GM19025 (cell line): Measurements from ENCODE around the gene CCDC13.

Experiments used
- ATAC-seq: cut with Tn5 transposase; IDR thresholded peaks from one replicate; pipeline ENCODE4 v1.9.1; 2021; ENCODE audit warnings: mild to moderate bottlenecking, low read depth, moderate library complexity; ENCODE audit not compliant: unreplicated experiment

The CCDC13 gene

GRCh38 chr3:42799376-42799775 lies 26.3 kb upstream of the CCDC13 start:
- ATAC-seq: no peak

DNA sequence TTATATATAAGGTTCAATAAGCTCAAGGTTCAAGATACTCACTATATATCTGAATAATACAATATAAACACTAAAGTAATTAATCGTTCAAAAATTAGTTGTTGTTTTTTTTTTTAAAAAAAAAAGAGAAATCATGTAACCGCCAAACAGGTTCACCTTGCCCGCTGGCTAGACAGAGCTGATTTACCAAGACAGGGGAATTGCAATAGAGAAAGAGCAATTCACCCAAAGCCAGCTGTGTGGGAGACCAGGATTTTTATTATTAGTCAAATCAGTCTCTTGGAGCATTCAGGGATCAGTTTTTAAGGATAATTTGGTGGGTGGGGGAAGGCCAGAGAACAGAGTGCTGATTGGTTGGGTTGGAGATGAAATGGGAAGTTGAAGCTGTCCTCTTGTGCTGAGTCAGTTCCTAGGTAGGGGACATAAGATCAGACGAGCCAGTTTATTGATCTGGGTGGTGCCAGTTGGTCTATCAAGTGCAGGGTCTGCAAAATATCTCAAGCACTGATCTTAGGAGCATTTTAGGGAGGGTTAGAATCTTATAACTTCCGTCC lies 23.4 kb upstream of the CCDC13 start:
- no peak for ATAC-seq

DNA sequence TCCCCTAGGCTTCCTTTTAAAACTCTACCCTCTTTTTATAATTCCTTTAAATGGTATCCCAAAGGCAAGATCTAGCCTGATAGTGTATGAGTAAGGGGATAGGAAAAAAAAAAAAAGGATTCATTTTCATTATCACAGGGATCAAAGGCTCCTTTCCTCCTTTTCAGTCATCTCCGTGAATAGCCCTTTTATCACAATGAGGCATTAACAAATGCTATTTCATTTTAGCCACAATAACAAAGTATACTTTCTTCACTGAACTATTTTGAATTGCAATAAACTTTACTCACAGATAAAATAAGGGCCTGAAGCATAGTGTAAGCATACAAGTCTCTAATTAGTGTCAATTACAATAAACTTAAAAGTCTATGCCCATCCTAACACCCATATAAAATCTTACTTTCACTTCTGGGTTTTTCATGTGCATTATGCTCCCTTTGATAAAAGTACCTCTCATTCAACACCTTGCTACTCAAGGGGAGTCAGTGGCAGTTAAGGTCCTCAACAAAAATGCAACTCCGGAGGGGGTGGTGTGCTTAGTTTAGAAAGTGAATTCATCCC lies 22.6 kb upstream of the CCDC13 start:
- no peak for ATAC-seq

DNA sequence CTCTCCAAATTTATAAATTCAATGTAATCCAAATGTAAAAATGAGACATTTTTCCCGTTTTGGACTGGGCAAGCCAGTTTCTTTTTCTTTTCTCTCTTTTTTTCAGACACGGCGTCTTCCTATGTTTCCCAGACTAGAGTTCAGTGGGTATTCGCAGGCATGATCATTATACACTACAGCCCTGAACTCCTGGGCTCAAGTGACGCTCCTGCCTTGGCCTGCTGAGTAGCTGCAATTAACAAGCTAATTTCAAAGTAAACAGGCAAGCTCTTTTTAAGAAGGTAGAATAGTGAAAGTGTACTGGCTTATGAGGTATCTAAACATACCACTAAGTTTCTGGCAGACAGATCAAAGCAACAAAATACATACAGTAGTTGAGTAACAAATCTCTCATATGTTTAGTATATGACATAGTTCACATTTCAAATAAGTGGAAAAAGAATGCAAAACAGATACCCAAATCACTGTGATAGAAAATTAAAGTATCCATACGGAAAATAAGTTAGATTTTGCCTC lies 17.7 kb upstream of the CCDC13 start:
- no peak for ATAC-seq

DNA sequence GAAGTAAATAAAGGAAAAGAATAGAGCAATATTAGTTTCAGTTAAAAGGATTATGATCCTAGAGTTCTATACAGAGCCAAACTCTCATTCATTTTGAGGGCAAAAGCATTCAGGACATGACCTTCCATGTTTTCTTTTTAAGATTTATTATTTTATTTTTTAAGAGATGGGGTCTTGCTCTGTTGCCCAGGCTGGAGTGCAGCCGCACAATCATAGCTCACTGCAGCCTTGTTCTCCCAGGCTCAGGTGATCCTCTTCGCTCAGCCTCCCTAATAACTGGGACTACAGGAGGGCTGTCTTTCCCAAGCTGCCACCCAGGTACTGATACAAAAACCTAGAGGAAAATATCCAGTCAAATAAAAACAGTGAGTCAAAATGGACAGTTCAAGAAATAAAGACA lies 13.6 kb upstream of the CCDC13 start:
- no peak for ATAC-seq

DNA sequence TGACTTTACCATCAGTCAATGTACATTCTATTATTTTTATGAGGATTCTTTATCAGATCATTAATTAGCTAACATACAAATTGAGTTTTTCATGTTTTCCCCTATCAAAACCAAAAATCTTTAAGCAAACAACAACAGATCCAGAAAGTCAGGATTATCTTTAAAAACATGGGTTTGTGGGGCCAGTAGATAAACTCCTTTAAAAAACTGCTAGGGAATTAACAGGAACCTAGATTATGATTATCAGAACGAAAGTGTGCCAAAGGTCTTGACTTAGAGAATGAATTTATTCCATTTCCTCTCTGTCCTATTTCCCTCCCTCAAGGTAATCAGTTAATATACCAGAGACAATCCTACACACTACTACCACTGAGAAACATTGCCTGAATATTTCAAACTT lies 13.2 kb upstream of the CCDC13 start:
- no peak for ATAC-seq

GRCh38 chr3:42780892-42781700 lies 8.0 kb upstream of the CCDC13 start:
- ATAC-seq: no peak

DNA sequence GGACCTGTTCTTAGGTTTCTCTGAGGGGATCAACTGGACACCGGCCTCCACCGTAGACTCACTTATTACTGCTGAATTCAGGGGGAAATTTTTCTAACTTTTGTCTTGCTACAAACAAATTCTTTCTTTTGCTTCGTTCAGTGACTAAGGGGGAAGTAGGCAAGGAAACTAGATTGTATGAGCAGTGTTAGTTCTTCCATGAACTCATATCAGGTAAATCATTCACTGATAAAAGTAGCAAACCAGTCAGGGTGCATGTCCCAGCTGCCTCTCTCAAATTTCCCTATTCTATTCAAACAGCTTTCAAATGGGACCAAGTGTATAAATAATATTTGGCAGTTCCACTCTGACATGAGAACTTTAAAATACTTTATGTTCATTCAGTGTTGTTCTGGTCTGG lies 7.3 kb upstream of the CCDC13 start:
- no peak for ATAC-seq

GRCh38 chr3:42778644-42779043 lies 5.6 kb upstream of the CCDC13 start:
- no peak for ATAC-seq

- ATAC-seq: no peak
Measured at GRCh38 chr3:42773409-42773751, 327 bp upstream of the CCDC13 start.

- ATAC-seq: no peak
Measured at GRCh38 chr3:42771271-42771670, 1.8 kb downstream of the CCDC13 start.

DNA sequence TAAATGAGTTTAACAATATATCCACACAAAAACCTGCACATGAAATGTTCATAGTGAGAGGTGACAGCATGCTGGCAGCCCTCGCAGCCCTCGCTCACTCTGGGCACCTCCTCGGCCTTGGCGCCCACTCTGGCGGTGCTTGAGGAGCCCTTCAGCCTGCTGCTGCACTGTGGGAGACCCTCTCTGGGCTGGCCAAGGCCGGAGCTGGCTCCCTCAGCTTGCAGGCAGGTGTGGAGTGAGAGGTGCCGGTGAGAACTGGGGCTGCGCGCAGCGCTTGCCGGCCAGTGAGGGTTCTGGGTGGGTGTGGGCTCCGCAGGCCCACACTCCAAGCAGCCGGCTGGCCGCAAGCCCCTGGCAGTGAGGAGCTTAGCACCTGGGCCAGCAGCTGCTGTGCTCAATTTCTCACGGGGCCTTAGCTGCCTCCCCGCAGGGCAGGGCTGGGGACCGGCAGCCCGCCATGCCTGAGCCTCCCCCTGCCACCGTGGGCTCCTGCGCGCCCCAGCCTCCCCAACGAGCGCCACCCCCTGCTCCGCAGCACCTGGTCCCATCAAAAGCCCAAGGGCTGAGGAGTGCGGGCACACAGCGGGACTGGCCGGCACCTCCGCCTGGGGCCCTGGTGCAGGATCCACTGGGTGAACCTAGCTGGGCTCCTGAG lies 3.4 kb downstream of the CCDC13 start:
- ATAC-seq: no peak

- no peak for ATAC-seq
Measured at GRCh38 chr3:42764561-42765295, 8.3 kb downstream of the CCDC13 start.

DNA sequence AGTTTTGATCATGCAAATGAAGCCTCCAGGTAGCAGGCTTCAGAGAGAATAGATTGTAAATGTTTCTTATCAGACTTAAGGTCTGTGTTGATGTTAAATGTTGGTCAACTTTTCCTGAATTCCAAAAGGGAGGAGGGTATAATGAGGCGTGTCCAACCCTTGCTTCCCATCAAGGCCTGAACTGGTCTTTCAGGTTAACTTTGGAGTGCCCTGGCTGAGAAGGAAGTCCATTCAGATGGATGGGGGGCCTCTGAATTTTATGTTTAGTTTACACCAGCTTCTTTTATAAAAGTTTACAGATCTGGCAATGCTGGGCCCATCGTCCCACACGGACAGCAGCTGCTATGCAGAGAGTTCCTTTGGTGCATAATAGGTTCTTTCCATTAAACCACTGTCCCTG lies 8.9 kb downstream of the CCDC13 start:
- no peak for ATAC-seq

DNA sequence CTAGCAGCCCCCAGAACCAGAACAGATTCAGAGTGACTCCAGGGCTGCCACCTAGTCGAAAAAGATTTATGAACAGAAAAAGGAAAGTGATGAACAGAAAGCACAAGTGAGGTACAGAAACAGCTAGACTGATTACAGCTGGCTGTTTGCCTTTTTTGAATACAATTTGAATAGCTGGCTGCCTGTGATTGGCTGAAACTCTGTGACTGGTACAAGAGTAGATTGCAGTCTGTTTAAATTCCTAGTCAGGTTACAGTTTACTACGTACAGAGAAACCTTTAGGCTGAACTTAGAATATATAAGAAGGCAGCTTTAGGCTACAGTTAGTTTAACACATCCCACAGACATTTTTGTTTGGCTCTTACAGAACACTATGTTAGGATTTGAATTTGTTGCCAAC lies 10.0 kb downstream of the CCDC13 start:
- no peak for ATAC-seq

DNA sequence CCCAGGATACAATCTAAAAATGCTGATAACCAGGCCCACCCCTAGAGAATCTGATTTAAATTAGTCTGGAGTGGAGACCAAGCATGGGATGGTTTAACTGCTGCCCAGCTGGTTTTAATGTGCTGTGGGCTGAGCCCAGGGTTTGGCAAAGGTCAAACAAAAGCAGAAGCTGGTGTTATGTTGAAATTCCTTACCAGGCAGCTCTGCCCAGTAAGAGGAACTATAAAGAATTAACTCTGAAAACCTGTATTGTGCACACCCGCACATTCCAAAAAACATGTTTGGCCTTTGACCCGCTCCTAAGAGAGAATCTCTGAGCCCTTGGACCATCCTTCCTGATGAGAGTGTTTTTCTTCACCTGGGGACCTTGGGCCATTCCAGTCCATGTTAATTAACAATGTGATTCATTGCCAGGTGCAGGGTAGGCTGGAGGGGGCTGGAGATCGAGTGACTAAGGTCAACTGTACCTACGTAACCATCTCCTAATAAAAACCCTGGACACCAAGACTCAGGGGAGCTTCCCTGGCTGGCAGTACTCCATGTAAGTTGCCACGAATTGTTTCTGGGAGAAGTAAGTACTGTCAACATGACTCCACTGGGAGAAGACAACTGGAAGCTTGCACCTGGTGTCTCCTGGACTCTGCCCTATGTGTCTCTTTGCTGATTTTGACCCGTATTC lies 10.9 kb downstream of the CCDC13 start:
- no peak for ATAC-seq

DNA sequence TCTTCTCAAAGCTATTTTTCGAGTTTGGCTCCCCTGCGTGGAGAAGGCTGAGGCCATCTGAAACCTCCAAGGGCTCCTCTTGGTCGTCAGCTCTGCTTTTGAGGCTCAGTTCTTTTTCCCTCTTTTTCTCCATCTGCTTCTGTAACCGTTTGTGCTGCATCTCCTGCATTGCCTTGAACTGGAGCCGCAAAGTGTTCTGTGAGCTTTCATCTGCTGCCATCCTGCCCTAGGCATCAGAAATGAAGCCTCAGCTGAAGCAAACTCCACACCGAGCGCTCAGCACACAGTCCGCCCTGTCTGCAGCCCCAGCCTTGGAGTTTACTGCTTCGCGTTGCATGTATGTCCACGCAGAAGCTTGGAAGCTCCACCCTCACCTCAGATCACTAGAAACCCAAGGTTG lies 14.9 kb downstream of the CCDC13 start:
- no peak for ATAC-seq

DNA sequence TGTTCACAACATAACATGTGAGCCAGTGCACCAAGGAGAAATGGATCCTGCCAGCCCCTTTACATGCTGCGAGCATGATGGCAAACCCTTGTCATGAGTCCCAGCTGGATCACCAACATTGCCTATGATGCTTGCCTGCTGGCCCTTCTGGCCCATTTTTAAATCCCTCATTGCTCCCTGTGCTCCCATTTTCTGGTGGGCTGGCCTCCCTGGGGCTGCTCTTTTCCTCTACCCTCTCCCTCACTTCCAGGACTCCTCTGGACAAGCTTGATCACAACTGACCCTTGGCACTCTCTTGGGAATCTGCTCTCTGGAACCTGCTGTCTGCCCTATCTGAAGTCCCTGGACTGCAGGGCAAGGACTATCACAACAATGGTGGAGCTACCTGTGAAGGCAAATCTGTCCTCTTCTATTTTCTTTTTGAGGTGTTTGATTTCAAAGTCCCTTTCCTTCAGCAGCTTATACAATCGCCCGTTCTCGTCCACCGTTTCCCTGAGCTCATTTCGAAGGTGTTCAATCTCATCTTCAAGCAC lies 16.3 kb downstream of the CCDC13 start:
- ATAC-seq: no peak

- no peak for ATAC-seq
Measured at GRCh38 chr3:42755681-42756578, 17.1 kb downstream of the CCDC13 start.
